GM10266 (cell line): ENCODE data around the gene UACA.
A peak's percentile ranks its signal among the peaks of the same experiment; 100 is the strongest.
"Not testable (repeated sequence)": the region's sequence is repeated elsewhere in the genome, so short reads cannot be mapped to it uniquely, and the experiment has no call there.

Source experiments
- DNase-seq: peaks from one replicate; pipeline ENCODE4 v3.0.0; 2012; ENCODE audit errors: extremely low spot score
- CTCF ChIP-seq: IDR thresholded peaks from 2 replicates; pipeline ENCODE4 v1.5.1; 2012; ENCODE audit warnings: mild to moderate bottlenecking, low read depth; ENCODE audit not compliant: control insufficient read depth, insufficient read depth; ENCODE audit errors: missing control alignments

The UACA gene

DNA sequence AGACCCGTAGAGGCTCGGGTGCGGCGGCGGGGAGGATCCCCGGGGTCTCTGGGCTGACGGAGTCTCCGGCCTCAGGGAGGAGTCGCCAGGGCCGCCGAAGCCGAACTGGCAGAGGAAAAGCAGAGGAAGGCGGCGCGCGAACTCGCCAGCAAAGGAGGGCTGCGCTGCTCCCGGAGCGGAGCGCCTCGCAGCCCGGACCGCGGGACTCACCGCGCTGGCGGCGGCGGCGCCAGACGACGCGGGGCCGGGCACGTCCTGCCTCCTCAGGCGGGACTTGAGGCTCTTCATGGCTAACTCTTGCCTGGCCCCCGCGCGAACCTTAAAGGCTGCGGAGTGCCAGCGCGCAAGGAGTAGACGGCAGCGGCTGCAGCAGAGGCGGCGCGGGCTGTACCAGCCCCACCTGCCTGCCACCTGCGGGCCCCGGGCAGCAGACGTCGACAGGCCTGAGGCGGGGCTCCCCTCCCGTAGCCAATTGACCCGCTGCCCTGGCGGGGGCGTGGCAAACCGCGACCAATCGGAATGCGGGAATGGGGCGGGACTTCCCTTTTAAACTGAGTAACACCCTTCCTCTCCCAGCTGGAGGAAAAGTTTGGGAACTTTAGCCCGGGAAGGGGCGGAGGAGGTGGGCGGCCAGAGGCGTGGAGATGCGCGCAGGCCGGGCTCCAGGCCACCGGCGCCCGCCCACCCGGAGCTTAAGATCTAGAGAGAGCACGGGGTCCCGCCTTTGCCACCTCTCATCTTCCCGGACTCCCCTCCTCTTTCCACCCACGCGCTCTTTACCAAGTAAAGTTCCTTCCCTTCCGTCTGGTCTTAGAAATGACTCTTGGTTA, at the start of gene UACA:
Gene UACA (minus strand): TSS at position 439 of the 830 bp plus-strand sequence. CDS start 151 bp downstream, at position 288.
- DNase-seq, result peak; percentile 95
- TF ChIP-seq CTCF, result no peak

- DNase-seq, result no peak
- no peak for TF ChIP-seq CTCF
Observed at GRCh38 chr15:70812827-70813364, 49.5 kb upstream of the UACA start.

DNA sequence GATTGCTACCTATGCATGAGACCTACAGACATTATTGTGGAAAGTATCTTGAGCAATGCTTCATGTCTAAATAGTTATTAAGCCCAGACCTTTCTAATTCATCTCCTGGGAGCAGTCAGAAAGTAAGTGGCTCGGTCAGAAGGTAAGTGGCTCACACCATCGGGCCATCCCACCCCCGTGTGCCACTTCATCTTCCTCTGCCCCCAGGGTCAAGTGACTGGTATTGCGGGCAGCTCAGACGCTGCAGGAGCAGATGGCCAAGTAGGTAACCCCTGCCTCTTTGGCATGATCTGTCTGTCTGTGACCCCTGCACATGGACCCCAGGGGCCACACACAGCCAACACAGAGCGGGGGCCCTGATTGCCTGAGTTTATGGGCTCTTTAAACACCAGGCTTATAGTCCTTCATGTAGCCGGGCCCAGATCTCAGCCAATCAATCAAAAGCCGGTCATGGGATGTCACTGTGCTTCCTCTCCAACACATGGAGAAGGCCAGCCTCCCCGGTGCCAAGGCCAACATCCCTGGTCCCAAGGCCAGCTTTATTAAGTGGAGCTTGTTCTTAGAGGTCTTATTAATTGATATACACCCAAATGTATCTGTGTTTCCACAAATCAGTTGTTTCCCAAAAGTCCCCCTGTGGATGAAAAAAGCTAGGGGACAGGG, 47.7 kb upstream of the UACA start:
- no peak for DNase-seq
- TF ChIP-seq CTCF, result no peak

GRCh38 chr15:70806992-70807712, 43.8 kb upstream of the UACA start:
- no peak for DNase-seq
- no peak for TF ChIP-seq CTCF

DNA sequence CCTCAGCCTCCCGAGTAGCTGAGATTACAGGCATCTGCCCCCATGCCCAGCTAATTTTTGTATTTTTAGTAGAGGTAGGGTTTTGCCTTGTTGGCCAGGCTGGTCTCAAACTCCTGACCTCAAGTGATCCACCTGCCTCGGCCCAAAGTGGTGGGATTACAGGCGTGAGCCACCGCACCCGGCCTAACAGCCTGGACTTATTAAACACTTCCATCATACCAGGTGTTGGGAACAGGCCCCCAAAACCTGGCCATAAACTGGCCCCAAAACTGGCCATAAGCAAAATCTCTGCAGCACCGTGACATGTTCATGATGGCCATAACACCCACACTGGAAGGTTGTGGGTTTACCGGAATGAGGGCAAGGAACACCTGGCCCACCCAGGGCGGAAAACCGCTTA, 41.0 kb upstream of the UACA start:
- not testable (repeated sequence) for DNase-seq

DNA sequence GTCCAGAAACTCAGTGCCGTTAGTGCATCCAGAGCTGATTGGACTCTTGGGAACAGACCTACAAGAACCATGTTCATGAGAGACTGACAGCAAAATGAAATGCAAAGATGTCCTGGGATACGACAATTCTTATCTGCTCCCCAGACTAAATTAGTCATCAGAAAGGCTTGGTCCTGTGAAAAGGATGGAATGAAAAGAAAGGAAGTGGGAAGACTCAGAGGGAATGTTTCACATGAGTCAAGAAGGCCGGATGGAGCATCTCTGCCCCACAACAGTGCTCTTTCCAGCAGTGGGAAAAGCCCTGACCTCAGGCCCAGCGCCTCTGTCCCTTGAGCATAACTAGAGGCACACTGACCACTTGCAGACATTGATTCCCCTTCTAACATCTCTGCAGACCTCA, 39.3 kb upstream of the UACA start:
- TF ChIP-seq CTCF, result no peak
- DNase-seq, result no peak

DNA sequence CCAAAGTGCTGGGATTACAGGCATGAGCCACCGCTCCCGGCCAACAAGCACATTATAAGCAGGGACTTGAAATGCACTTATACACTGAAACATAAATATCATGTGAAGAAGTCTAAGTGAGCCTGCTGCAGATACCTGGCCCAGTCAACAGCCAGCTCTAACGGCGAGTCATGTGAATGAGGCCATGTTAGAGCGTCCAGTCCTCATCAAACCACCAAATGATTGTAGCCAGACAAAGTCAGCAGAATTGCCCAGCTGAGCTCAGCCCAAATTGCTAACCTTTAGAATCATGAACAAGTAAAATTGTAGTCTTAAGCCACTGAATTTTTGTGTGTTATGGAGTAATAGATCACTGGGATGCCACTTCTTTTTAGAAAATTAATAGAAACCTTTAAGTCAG, 37.8 kb upstream of the UACA start:
- no peak for TF ChIP-seq CTCF

More for the DNA sequence above, 37.8 kb upstream of the UACA start:
- no peak for DNase-seq
